Uterus (tissue), 4 donors: ENCODE data around the gene TBX2. TPM values are rescaled to one million over a fixed set of nuclear protein-coding genes. Genes with fewer than 3 reads are reported as not detected.
A peak's percentile ranks its signal among the peaks of the same experiment; 100 is the strongest.

Experiments used
- DNase-seq, 2 donors: peaks; one replicate each; pipeline ENCODE4 v3.0.0-alpha.2; 2019 to 2020
- H3K27ac ChIP-seq, 2 donors: fragments of 200-600 bp; sonication (generic); 1 replicate in 1 of 2; 2 replicates in 1 of 2; pipeline ENCODE4 v1.5.1; 2016 to 2018
- H3K27me3 ChIP-seq, 2 donors: fragments of 200-600 bp; sonication (generic); one replicate each; pipeline ENCODE4 v1.5.1; 2018 to 2019; ENCODE audit warnings: control low read depth in 1 of 2
- H3K36me3 ChIP-seq, 2 donors: fragments of 200-600 bp; sonication (generic); one replicate each; pipeline ENCODE4 v1.5.1; 2019; ENCODE audit warnings: control low read depth in 1 of 2
- H3K4me1 ChIP-seq, 2 donors: fragments of 200-600 bp; sonication (generic); one replicate each; pipeline ENCODE4 v1.5.1; 2018 to 2019; ENCODE audit warnings: control low read depth in 1 of 2
- H3K4me3 ChIP-seq, 2 donors: fragments of 200-600 bp; sonication (generic); 1 replicate in 1 of 2; 2 replicates in 1 of 2; pipeline ENCODE4 v1.5.1; 2018 to 2019; ENCODE audit warnings: mild to moderate bottlenecking in 1 of 2
- H3K9me3 ChIP-seq, 2 donors: fragments of 200-600 bp; sonication (generic); one replicate each; pipeline ENCODE4 v1.5.1; 2019; ENCODE audit warnings: control low read depth in 1 of 2
- POLR2A ChIP-seq, 2 donors: fragments of 450-650 bp; IDR thresholded peaks; one replicate each; pipeline ENCODE4 v1.6.1; 2016; ENCODE audit warnings: antibody characterized with exemption in 2 of 2, mild to moderate bottlenecking in 1 of 2, moderate library complexity in 1 of 2
- intact Hi-C: fragments of 100-400 bp; cut with DNase I; formaldehyde crosslinking; loops from one replicate; pipeline ENCODE4 v1.15.1; 2023; ENCODE audit warnings: low total_unique reads
- total RNA-seq, 4 donors: library from RNA; depleted of rRNA in 3 of 4; stranded (reverse); fragments of >200 nt in 3 of 4; gene quantifications; one replicate each; pipeline versions ENCODE4 v1.1.0 to v1.2.4, GENCODE V29; 2014 to 2023
- TF ChIP-seq, protein P1 (sequence below), 4 experiments: fragments of 200-600 bp in 2 of 4; fragments of 450-650 bp in 2 of 4; sonication (generic) in 2 of 4; IDR thresholded peaks; one replicate each; pipeline ENCODE4 v1.5.1; 2016 to 2019; ENCODE audit warnings: antibody characterized with exemption in 4 of 4, mild to moderate bottlenecking in 2 of 4, moderate library complexity in 1 of 4
- donor health status: DM: yes; HTN: yes; CAD: no.

Gene TBX2
- total RNA-seq, 4 donors from 2014 or later = 0.29 to 40.5 (median 27.4) TPM

- H3K27ac ChIP-seq = peak overlapping the region in 1 of 2 donors; percentile 87
- no peaks in the 10 kb centered on the region for H3K27me3 ChIP-seq
- H3K4me3 ChIP-seq = no peak overlapping the region
- H3K4me1 ChIP-seq = no peaks in the 10 kb centered on the region
- no peaks in the 10 kb centered on the region for H3K9me3 ChIP-seq
- no peak for DNase-seq
- H3K36me3 ChIP-seq = no peaks in the 10 kb centered on the region
- intact Hi-C loops = no loop called here
- TF ChIP-seq POLR2A (IDR thresholded peaks at IDR 0.05) = no peak
- TF ChIP-seq, protein P1, sequence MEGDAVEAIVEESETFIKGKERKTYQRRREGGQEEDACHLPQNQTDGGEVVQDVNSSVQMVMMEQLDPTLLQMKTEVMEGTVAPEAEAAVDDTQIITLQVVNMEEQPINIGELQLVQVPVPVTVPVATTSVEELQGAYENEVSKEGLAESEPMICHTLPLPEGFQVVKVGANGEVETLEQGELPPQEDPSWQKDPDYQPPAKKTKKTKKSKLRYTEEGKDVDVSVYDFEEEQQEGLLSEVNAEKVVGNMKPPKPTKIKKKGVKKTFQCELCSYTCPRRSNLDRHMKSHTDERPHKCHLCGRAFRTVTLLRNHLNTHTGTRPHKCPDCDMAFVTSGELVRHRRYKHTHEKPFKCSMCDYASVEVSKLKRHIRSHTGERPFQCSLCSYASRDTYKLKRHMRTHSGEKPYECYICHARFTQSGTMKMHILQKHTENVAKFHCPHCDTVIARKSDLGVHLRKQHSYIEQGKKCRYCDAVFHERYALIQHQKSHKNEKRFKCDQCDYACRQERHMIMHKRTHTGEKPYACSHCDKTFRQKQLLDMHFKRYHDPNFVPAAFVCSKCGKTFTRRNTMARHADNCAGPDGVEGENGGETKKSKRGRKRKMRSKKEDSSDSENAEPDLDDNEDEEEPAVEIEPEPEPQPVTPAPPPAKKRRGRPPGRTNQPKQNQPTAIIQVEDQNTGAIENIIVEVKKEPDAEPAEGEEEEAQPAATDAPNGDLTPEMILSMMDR (IDR thresholded peaks at IDR 0.05) = no peak
Observed at GRCh38 chr17:61413661-61414126, 14.1 kb downstream of the TBX2 start.

DNA sequence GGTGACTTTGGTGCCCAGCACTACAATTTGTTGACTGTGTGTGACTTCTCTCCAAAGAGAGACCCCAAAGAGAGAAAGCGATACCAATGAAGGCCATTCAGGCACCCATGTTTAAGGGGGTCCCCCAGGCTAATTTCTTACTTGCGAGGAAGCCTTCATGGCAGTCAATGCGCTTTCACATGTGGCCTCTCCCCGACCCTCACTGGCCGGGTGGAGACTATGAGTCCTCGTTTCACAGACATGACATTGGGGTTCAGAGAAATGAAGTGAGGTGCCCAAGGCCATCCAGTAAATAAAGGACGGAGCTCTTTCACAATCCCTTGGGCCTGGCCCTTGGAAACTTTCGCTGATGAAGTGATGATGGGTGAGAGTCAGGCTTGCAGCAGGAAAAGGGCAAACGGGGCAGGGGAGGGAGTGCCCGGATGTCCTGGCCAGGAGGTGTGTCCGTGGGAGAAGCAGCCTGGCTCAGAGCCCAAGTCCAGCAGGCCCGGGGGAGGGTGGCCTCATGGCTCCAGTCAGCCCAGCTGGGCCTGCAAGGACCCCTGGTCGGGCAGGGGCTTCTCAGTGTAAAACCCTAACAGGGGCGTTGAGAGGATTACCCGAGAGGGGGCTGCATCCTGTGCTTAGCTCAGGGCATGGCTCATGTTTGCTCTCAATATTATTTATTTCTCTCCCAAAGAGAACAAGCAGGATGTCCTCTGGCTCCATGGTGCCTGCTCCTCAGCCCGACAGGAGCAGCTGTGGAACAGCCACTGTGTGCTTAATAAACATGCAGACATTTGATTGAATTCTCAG is 14.7 kb downstream of the TBX2 start:
- TF ChIP-seq, protein P1 (IDR thresholded peaks at IDR 0.05) = no peak
- H3K4me1 ChIP-seq = no peaks in the 10 kb centered on the region

DNA sequence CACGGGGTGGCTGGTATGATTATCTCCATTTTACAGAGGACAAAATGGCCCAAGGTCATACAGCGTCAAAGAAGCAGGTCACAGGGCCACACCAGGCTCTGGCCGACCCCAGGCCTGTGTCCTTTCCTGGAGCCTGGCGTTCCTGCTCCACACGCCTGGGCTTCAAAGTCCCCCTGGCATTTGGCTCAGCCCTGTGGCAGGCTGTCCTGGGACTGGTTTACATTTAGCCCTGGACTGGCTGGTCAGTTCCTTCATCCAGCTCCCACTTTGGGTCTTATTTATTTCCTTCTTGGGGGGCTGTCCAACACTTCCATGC is 15.3 kb downstream of the TBX2 start:
- intact Hi-C loops = no loop called here
- H3K4me3 ChIP-seq = no peak overlapping the region
- no peaks in the 10 kb centered on the region for H3K9me3 ChIP-seq
- no peaks in the 10 kb centered on the region for H3K36me3 ChIP-seq
- TF ChIP-seq POLR2A (IDR thresholded peaks at IDR 0.05) = no peak
- TF ChIP-seq, protein P1 (IDR thresholded peaks at IDR 0.05) = no peak
- no peak for DNase-seq
- no peak overlapping the region for H3K27ac ChIP-seq
- H3K4me1 ChIP-seq = no peaks in the 10 kb centered on the region
- no peaks in the 10 kb centered on the region for H3K27me3 ChIP-seq

More for the DNA sequence above, 14.7 kb downstream of the TBX2 start:
- DNase-seq = peak; percentile 29 to 38
- no peaks in the 10 kb centered on the region for H3K36me3 ChIP-seq
- no peaks in the 10 kb centered on the region for H3K27me3 ChIP-seq
- no peak overlapping the region for H3K27ac ChIP-seq
- no peaks in the 10 kb centered on the region for H3K9me3 ChIP-seq
- intact Hi-C loops = no loop called here
- H3K4me3 ChIP-seq = no peak overlapping the region

DNA sequence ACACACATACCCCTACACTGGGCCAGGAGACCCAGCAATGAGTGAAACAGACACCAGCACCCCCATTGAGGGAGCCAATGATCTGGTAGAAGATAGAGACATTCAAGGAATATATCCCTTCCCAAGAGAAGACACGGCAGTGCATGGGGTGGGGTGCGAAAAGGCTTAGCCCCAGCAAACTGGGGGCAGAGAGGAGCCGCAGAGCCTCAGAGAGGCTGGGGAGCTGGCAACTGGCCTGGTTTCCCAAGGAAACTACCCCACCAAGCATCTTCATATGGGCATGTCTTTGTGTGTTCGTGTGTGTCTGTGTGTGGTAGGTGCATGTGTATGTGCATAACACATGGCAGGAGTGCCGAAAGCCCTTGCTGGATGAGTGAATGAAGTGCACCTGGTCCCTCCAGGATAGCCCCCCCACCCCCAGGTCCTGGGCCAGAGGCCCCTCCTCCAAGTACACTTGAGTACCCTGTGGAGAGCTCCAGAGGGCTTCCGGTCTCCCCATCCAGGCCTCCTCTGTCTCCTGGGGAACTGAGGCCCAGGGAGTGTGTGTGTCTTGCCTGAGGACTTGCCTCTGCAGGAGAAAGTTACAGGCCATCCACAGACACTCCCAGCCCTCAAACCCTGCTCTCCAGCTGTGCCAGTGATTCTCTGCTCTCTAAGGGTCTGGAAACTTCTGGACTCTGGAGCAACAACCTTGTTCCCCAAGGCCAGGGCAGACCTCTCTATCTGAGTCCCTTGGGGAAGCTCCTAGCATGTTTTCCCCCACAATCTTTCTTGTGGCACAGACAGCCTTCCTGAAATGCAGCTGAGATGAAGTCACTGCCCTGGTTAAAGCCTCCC is 15.9 kb downstream of the TBX2 start:
- no peaks in the 10 kb centered on the region for H3K27me3 ChIP-seq
- intact Hi-C loops = no loop called here
- no peak for TF ChIP-seq POLR2A (IDR thresholded peaks at IDR 0.05)
- TF ChIP-seq, protein P1 (IDR thresholded peaks at IDR 0.05) = no peak
- no peaks in the 10 kb centered on the region for H3K9me3 ChIP-seq
- no peaks in the 10 kb centered on the region for H3K4me1 ChIP-seq
- no peaks in the 10 kb centered on the region for H3K36me3 ChIP-seq
- H3K27ac ChIP-seq = peak overlapping the region in 1 of 2 donors; percentile 65
- H3K4me3 ChIP-seq = no peak overlapping the region
- no peak for DNase-seq

GRCh38 chr17:61416211-61416539 is 16.5 kb downstream of the TBX2 start:
- no peaks in the 10 kb centered on the region for H3K27me3 ChIP-seq
- no peaks in the 10 kb centered on the region for H3K36me3 ChIP-seq
- peak overlapping the region in 1 of 2 donors; percentile 65 for H3K27ac ChIP-seq
- no peak overlapping the region for H3K4me3 ChIP-seq
- H3K9me3 ChIP-seq = no peaks in the 10 kb centered on the region
- no peak for DNase-seq
- no peaks in the 10 kb centered on the region for H3K4me1 ChIP-seq
- TF ChIP-seq POLR2A (IDR thresholded peaks at IDR 0.05) = no peak
- TF ChIP-seq, protein P1 (IDR thresholded peaks at IDR 0.05) = no peak
- intact Hi-C loops = no loop called here
